Heart left ventricle (tissue), 16 donors: ENCODE data around the gene ARPC1A. TPM values are rescaled to one million over a fixed set of nuclear protein-coding genes. Genes with fewer than 3 reads are reported as not detected.

Source experiments
- ATAC-seq, 4 donors: fragments of 200-7000 bp; cut with Tn5 transposase; one replicate each; pipeline ENCODE4 v1.9.1; 2020 to 2022; ENCODE audit warnings: moderate library complexity in 4 of 4, mild to moderate bottlenecking in 3 of 4, moderate number of reproducible peaks in 1 of 4
- DNase-seq, 5 donors: peaks; one replicate each; pipeline ENCODE4 v3.0.0-alpha.2; 2020
- H3K27ac ChIP-seq, 12 donors: fragments of 200-600 bp; sonication (generic) in 4 of 12; one replicate each; pipeline versions ENCODE4 v1.5.0 to v1.8.0; 2016 to 2022; ENCODE audit warnings: mild to moderate bottlenecking in 2 of 12
- H3K27me3 ChIP-seq, 9 donors: fragments of 200-600 bp; sonication (generic) in 2 of 9; one replicate each; pipeline versions ENCODE4 v1.5.1 to v1.8.0; 2016 to 2022; ENCODE audit warnings: mild to moderate bottlenecking in 3 of 9
- H3K36me3 ChIP-seq, 9 donors: fragments of 200-600 bp; sonication (generic) in 2 of 9; one replicate each; pipeline versions ENCODE4 v1.5.0 to v1.8.0; 2018 to 2022; ENCODE audit warnings: mild to moderate bottlenecking in 2 of 9
- H3K4me1 ChIP-seq, 12 donors: fragments of 200-600 bp; sonication (generic) in 4 of 12; one replicate each; pipeline versions ENCODE4 v1.5.0 to v1.8.0; 2016 to 2022; ENCODE audit warnings: mild to moderate bottlenecking in 3 of 12
- H3K4me3 ChIP-seq, 12 donors: fragments of 200-600 bp; sonication (generic) in 4 of 12; one replicate each; pipeline versions ENCODE4 v1.5.0 to v1.8.0; 2017 to 2022; ENCODE audit warnings: mild to moderate bottlenecking in 9 of 12, moderate library complexity in 4 of 12
- H3K9me3 ChIP-seq, 12 donors: fragments of 200-600 bp; sonication (generic) in 4 of 12; one replicate each; pipeline versions ENCODE4 v1.5.0 to v1.8.0; 2016 to 2022; ENCODE audit warnings: mild to moderate bottlenecking in 1 of 12
- CTCF ChIP-seq, 12 donors: fragments of 200-600 bp; sonication (generic) in 4 of 12; IDR thresholded peaks; one replicate each; pipeline versions ENCODE4 v1.5.0 to v1.8.0; 2018 to 2022; ENCODE audit warnings: antibody characterized with exemption in 12 of 12, mild to moderate bottlenecking in 5 of 12
- POLR2A ChIP-seq, 2 donors: fragments of 450-650 bp; IDR thresholded peaks; one replicate each; pipeline ENCODE4 v1.6.1; 2017; ENCODE audit warnings: antibody characterized with exemption in 2 of 2, mild to moderate bottlenecking in 2 of 2, moderate library complexity in 2 of 2
- WGBS, 4 donors: extraction: QIAGEN DNeasy Blood & Tissue Kit in 2 of 4; methylation state at CpG; one replicate each; pipeline versions ENCODE4 v1.1.5 to v1.1.7; 2013 to 2018; 5-methylcytosine and 5-hydroxymethylcytosine counted together
- intact Hi-C, 10 donors: fragments of 100-400 bp; cut with DNase I; formaldehyde crosslinking; loops; one replicate each; pipeline versions ENCODE4 v1.11.1 to v1.14.2; 2022
- polyA plus RNA-seq, 2 donors: library from polyadenylated mRNA; stranded (reverse); fragments of 200-250 nt; gene quantifications; one replicate each; pipeline ENCODE4 v1.2.3, GENCODE V29; 2013
- total RNA-seq, 9 donors: library from RNA; depleted of rRNA in 2 of 9; stranded (reverse); fragments of >200 nt in 2 of 9; fragmentation: NEBNext Ultra II Directional in 3 of 9; extraction: Animal tissue kit (Norgen Biotek cat#: 25700) in 3 of 9; gene quantifications; one replicate each; pipeline versions ENCODE4 v1.1.0 to v1.2.4, GENCODE V29; 2016 to 2023
- donor health status: ischemic (EF 13 %, LVEDD 7.1; RV severe dilation, severe dysfunction).
- donor health status: healthy with polysubstance abuse.
- donor health status: DM: no; HTN: yes; CAD: no.
- donor health status: DM: no; HTN: no; CAD: no.
- donor health status: ischemic (EF 25% LVEDD 6.9; RV normal size, moderate dysfunction).
- donor health status: ischemic (EF 25% LVEDD 5.7; RV mildly dilated, moderate dysfunction).
- donor health status: healthy.
- donor health status: DM: yes; HTN: yes; CAD: no.
- donor health status: ischemic (EF 35%, LVEDD 5.7; RV mildly dilated, moderate dysfunction).
- donor health status: nonischemic (EF 11% LVEDD 7.7; RV severe dilation, severe dysfunction).
- donor health status: DM: yes; HTN: yes; CAD: no.
- donor health status: PGD.
- donor health status: ischemic (EF 29% LVEDD 5.4; RV normal size, mild dysfunction).
- donor health status: nonischemic (EF 23%, LVEDD 6.1; RV moderate dilation, normal function).

Gene ARPC1A
- total and polyA plus RNA-seq, 11 donors, result 97.1 to 208 (median 146) TPM

- 79 to 85% (median 80%) methylated on average over 4 of the region's 4 CpGs for whole genome bisulfite sequencing, 4 donors
- Histone ChIP-seq H3K27ac (no peak overlapping the region), H3K9me3 (no peaks in the 10 kb centered on the region), H3K27me3 (no peaks in the 10 kb centered on the region), H3K4me3 (no peak overlapping the region), H3K4me1 (no peaks in the 10 kb centered on the region), H3K36me3 (no peaks in the 10 kb centered on the region)
- intact Hi-C loops, result no loop called here
- ATAC-seq, result no peak
- DNase-seq, result no peak
- TF ChIP-seq POLR2A (IDR thresholded peaks at IDR 0.05), result no peak
- TF ChIP-seq CTCF (IDR thresholded peaks at IDR 0.05), result no peak
These were observed 32.0 kb upstream of the ARPC1A start for GRCh38 chr7:99293650-99294049.

GRCh38 chr7:99296471-99296870 lies 29.2 kb upstream of the ARPC1A start:
- Histone ChIP-seq H3K27me3 (no peaks in the 10 kb centered on the region), H3K4me3 (no peak overlapping the region), H3K9me3 (no peaks in the 10 kb centered on the region), H3K4me1 (no peaks in the 10 kb centered on the region), H3K27ac (no peak overlapping the region), H3K36me3 (no peaks in the 10 kb centered on the region)
- intact Hi-C loops, result no loop called here
- no peak for DNase-seq
- WGBS, 4 donors, result 76 to 79% (median 77%) methylated on average over 5 of the region's 5 CpGs
- TF ChIP-seq POLR2A (IDR thresholded peaks at IDR 0.05), result no peak
- TF ChIP-seq CTCF (IDR thresholded peaks at IDR 0.05), result no peak
- no peak for ATAC-seq

GRCh38 chr7:99301496-99301895 lies 24.2 kb upstream of the ARPC1A start:
- intact Hi-C loops, result loop anchor here in 1 of 10 donors (10.0 kb wide), 1 partner anchor 127 kb away; no protein-coding TSS in a partner anchor

More at GRCh38 chr7:99301496-99301895, 24.2 kb upstream of the ARPC1A start:
- no peaks in the 10 kb centered on the region for H3K9me3 ChIP-seq
- DNase-seq (no peak), ATAC-seq (no peak)
- no peak overlapping the region for H3K27ac ChIP-seq
- TF ChIP-seq POLR2A (IDR thresholded peaks at IDR 0.05) (no peak), CTCF (IDR thresholded peaks at IDR 0.05) (no peak)
- H3K36me3 ChIP-seq, result no peaks in the 10 kb centered on the region
- H3K4me3 ChIP-seq, result no peak overlapping the region
- H3K27me3 ChIP-seq, result no peaks in the 10 kb centered on the region
- H3K4me1 ChIP-seq, result no peaks in the 10 kb centered on the region
- WGBS, 4 donors, result 84 to 88% (median 86%) methylated on average over 19 of the region's 19 CpGs
